ENCODE data around the gene POU6F1.

POU6F1 gene

DNA sequence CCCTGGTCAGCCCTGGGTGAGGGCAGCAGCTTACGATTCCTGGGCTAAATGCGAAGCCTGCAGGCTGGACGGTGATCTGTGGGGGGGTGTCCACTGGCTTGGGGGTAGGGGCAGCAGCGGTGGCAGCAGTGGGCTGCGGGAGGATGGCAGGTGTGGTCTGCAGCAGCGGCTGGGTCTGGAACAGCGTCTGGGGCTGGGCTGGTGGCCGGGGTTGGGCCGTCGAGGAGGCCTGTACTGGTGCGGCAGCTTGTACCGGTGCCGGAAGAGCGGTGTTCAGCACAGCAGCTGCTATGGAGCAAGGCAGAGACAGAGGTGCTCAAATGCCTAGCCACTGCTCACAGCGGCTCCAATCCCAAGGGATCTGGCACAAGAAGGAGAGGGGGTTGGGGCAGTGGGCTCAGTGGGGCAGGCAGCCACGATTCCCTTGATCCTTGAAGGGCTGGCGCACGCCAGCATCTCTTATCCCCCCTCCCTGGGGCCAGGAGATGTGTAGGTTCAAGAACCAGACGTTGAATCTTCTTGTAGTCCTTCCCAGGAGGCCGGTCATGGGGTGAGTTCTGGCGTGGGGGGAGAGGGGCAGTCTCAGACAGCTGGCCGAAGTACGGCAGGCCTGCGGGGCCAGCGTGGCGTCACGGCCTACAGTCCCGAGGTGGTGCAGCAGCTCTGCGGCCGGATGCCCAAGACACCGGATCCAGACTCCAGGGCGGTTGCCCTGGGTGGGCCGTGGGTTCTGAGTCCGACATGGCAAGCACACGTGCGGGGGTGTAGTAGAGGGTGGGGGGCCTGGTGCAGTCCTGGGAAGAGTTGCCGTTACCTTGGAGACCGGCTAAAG lies 19.9 kb downstream of the POU6F1 start:
- no peak for DNase-seq (ENCODE audit: low read depth in 2 of 2)

DNA sequence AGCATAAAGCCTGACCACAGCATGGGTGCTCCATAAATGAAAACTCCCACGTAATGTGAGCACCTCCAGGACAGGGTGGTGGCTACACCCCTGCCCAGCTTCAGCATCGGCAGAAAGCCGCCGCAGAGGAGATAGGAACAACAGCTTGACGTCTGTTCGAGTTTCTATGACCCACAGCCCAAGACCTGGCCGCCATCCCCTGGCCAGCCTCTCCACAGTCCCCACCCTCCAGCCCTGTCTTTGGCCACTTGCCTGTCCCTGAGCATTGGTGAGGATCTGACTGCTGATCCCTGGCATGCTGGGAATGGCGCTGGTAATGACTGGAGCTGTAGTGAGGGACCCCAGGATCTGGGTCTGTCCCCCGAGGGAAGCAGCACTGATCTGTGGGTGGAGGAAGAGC lies 21.3 kb downstream of the POU6F1 start:
- no peak for DNase-seq (ENCODE audit: low read depth in 2 of 2)

DNA sequence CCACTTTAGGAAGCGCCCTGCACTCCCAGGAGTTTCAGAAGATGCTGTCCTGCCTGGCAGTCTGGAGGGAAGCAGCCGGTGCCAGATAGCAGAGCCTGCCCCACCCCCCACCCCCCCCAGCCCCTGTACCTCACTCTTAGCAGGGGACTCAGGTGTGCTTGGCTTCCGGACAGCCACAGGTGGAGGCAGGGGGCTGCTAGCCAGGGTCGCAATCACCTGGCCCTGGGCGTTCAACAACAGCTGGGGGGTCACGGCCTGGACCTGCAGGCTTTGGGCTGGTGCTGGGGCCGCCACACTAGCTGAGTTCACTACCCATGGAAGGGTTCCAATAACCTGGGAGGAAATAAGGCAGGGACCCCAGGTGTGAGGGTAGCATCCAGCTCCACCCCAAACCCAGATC lies 22.0 kb downstream of the POU6F1 start:
- DNase-seq (ENCODE audit: low read depth in 2 of 2) = no peak

DNA sequence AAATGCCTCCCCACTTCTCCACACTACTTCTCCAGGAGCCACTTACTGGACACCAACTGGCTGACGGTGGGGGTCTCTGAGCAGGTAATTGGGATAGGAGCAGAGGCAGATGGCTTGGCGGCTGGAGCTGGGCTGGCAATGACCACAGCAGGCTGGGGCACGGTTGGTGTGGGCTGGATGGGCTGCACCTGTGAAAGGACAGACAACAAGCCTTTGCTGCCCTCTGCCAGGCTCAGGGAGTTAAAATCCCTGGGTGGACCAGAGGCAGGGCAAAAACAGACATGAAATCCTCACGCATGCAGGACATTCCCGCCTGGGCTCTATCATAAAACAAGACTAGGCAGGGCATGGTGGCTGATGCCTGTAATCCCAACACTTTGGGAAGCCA lies 25.6 kb downstream of the POU6F1 start:
- no peak for DNase-seq (ENCODE audit: low read depth in 2 of 2)

DNA sequence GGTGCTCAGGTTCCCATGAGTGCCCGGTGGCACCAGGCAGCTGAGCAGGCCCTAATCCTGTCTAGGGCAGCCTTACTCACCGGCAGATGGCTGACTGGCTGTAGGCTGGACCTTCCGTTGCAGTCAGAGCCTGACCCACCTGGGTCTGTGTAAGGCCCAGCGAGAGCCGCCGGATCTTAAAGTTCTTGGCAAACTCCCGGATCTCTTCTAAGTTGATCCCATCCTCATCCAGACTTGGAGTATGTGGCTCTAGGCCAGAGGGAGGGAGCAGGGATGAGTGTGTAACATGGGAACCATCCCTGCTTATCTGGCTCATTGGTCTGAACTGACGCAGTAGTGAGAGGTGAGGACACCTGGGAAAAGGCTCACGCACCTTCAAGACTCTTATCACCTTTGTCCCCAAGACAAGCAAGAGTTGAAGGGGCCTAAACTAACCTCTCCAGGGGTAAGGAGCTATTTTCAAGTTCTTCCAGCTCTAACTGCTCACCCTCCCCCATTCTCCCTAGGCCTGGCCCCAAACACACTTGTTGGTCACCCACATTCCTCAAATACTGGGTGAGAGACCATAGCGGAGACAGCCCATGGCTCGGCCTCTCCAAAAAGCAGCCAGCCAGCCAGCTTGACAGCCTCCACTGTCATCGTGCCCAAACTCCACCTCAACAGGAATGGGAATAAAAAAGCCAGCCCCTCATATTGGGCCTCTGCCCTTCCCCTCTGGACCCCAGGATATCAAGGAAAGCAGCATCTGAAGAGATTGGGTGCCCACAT lies 26.2 kb downstream of the POU6F1 start:
- DNase-seq (ENCODE audit: low read depth in 2 of 2) = no peak

DNA sequence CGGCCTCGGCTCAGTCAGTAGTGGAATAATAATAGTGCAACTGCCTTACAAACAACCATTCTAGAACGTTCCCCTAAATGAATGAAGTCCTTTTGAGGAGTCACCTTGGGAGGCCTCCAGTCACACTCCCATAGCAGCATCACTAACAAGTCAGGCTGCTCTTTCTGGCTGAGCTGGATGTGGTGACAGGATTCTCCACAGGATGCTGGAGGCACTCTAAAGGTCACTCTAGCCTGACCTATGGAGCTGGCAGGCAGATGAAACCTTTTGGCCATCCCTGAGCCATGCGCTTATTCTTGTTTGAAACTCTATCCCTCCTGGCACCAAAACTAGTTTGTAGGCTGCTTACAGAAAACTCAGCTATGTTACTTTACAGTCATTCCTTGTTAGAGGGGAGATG lies 27.0 kb downstream of the POU6F1 start:
- DNase-seq (ENCODE audit: low read depth in 2 of 2) = no peak

DNA sequence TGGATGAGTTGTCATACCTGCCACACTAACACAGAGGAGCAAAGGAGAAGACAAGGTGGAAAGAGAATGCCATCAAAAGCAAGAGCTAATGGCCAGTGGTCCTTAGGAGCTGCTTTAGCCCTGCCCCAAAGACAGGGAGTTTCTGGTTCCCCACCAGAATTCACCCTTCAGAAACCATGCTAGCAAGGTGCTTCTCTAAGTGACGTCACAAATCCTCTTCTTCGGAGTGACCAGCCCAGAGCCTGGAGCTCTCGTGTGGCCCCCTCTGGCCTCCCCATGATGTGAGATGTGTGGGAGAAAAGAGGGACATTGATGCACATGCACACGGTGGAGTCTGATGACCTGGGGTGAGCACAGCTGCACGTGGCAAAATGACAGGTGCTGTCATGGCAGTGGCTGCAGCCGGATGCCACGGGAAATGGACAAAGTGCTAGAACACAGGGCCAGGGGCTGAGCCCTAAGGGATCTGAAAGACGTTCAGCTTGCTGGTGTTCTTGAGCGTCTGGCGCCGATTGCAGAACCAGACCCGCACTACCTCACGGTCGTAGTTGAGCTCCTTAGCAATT lies 28.0 kb downstream of the POU6F1 start:
- DNase-seq (ENCODE audit: low read depth in 2 of 2) = no peak

DNA sequence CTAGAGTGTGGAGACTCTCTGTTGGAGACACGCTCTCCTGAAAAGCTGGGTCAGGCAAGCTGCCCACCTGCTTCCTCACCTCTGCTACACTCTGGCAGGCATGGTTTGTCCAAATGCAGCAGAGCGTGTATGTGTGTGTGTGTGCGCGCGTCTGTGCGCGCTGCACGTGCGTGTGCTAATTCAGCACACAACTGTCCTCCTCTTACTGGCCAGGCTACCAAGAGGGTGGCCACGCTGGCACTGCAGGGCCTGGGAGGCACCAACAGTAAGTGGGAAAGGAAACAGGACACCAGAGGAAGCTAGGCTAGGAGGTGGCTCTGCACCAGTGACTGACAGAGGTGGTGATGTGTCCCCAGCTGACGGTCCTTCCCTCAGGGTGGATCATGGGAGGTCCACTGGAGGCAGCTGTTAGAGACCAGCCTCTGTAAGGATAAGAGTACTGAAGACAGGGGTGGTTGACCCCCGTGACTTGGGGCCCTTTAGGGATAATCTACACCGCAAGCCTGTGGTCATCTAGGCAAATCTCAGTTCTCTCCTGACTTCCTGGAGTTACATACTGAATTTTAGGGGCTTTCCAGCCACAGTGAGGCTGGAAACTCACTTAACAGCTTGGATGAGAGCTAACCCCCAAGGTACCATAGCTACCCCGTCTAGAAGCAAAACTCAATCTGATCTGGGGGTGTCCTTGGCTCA lies 29.4 kb downstream of the POU6F1 start:
- no peak for DNase-seq (ENCODE audit: low read depth in 2 of 2)

DNA sequence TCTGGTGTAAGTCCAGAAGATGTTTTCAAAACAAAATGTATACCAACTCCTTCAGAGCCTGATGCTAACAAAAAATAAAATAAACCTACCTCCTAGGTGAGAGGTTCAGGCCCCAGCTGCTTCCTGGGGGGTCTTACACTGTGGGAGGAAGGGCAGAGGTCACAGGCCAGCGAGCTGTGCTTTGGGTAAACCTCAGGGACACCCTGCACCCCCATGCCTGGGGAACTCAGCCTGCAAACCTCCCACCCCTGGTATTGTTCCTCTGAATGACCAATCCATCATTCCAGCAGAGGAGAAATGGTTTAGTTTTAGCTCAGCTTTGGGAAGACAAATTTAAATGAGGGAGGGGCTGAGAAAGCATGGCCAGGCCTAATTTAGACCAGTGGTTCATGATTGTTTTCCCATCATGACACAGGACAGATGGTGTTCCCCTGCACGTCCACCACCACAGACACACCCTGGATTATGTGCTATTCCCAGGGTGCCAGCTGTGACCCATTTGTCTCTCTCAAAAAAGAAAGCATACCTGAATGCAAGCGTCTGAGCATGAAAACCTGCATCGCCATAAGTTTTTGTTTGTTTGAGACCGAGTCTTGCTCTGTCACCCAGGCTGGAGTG lies 30.4 kb downstream of the POU6F1 start:
- no peak for DNase-seq (ENCODE audit: low read depth in 2 of 2)

DNA sequence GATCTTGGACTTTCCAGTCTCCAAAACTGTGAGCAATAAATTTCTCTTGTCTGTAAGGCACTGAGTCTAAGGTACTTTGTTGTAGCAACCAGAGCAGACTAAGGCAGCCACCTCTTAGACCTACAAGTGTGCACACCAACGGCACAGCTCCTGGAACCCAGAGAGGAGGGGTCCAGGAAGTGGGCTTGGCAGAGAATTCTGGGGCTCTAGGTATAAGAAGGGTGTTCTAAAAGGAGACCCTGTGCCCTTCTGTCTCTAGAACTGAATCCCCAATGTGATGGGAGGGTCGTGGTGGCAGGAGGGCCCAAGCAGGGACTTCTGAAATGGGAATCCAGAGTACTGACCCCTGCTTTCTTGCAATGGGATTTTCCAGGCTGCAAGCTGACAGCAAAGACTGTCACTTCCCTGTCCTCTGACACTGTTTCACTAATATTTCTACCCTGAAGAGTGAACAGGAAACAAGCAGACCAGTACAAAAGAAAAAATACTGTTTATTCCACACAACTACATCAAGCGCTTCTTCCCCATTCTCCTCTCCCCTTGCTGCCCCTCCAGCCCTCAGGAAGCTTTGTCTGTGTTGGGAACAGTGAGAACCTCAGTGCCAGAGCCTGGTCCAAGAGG lies 31.3 kb downstream of the POU6F1 start:
- no peak for DNase-seq (ENCODE audit: low read depth in 2 of 2)

DNA sequence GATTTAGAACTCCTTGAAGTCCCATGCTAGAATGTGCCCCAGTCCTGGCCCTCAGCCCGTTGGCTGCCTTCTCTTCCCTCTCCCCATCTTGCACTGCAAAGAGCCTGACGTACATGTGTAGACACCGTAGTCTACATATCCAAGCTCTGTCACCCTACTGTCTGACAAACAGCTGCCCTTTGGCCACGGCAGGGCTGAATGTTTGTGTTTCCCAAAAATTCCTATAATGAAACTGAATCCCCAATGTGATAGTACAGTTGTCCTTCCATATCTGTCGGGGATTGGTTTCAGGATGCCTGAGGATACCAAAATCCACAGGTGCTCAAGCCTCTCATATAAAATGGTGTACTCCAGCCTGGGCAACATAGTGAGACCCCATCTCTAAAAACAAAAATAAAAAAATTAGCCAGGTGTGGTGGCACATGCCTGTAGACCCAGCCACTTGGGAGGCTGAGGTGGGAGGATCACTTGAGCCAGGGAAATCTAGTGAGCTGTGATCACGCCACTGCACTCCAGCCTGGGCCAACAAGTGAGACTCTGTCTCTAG lies 32.6 kb downstream of the POU6F1 start:
- DNase-seq (ENCODE audit: low read depth in 2 of 2) = no peak

DNA sequence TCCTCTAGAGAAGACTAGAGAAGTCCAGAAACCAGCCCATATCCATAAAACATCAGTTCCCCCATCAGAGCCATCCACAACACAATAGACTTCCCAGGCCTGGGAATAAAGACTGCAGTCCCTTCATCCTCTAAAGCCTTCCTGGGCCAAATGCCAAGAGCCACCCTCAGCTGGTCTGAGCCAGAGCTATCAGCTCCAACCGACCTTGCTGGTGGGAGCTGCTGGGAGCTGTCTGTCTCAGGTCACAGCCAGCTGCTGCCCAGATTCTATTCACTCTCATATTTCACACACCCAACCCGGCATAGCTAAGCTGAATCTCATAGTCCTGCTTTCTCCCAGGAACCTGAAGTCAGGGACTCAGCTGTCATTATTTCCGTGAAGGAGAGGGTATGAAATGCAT lies 34.0 kb downstream of the POU6F1 start:
- DNase-seq (ENCODE audit: low read depth in 2 of 2) = no peak

DNA sequence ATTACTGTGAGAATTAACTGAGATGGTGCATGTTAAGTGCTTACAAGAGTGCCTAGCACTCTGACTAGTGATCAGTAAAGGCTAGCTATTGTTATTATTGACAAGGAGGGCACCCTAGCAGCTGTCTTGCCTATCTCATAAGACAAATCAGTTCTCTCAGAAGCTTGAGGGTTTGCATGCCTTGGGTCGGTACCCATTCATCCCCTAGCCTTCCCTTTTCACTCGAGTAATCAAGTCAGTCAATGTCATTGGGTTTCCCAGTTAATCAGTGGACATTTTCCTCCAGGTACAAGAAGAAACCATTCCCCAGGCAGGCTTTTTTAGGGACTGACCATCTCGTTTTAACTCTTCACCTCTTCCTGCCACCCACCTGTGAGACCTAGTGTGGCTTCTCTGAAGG lies 34.5 kb downstream of the POU6F1 start:
- DNase-seq (ENCODE audit: low read depth in 2 of 2) = no peak

DNA sequence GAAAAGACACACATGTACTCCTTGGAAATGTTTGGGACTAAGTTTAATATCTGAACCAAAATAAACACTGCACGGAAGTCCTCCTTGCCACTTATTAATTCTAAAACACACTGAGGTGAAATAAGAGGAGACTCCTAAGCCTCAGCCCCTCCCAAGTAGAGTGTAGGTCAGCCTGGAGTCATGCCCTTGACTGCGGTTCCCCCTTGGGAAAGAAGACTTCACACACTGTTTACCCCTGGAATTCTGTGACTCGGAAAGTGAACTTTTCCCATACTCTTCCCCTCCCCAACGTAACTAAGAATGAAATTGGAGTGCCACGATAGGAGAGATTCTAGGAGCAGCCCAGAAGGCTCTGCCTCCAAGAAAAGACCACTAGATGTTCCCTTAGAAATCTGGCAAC lies 36.3 kb downstream of the POU6F1 start:
- no peak for DNase-seq (ENCODE audit: low read depth in 2 of 2)

DNA sequence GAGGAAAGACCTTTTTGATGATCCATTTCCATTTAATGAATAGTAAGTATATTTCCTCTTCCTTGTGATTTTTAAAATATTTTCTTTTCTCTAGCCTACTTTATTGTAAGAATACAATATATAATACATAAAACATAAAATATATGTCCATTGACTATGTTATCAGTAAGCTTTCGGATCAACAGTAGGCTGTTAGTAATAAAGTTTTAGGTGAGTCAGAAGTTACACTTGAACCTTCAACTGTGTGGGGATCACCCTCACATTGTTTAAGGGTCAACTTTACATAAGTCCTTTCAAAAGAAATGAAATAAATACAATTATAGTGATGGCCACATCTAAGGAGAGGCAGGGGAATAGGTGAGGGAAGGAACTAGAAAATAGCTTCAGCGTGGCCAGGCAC lies 40.0 kb downstream of the POU6F1 start:
- no peak for DNase-seq (ENCODE audit: low read depth in 2 of 2)

DNA sequence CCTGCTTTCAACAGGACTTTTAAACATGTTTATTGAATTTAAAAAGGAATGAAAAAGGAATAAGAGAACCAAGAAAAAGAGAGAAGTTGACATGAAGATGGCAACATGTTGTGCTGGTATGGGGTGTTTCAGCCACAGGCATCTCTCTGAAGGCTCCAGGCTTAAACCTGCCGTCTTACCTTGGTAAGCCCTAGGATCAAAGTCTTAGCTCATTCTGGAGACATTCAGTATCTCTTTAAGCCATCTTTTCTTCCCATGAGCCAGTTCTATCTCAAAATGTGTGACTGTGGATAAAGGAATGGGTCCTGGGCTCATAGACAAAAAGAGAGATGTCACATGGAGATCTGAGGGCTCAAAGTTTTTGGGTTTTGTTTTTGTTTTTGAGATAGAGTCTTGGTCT lies 43.4 kb downstream of the POU6F1 start:
- no peak for DNase-seq (ENCODE audit: low read depth in 2 of 2)

DNA sequence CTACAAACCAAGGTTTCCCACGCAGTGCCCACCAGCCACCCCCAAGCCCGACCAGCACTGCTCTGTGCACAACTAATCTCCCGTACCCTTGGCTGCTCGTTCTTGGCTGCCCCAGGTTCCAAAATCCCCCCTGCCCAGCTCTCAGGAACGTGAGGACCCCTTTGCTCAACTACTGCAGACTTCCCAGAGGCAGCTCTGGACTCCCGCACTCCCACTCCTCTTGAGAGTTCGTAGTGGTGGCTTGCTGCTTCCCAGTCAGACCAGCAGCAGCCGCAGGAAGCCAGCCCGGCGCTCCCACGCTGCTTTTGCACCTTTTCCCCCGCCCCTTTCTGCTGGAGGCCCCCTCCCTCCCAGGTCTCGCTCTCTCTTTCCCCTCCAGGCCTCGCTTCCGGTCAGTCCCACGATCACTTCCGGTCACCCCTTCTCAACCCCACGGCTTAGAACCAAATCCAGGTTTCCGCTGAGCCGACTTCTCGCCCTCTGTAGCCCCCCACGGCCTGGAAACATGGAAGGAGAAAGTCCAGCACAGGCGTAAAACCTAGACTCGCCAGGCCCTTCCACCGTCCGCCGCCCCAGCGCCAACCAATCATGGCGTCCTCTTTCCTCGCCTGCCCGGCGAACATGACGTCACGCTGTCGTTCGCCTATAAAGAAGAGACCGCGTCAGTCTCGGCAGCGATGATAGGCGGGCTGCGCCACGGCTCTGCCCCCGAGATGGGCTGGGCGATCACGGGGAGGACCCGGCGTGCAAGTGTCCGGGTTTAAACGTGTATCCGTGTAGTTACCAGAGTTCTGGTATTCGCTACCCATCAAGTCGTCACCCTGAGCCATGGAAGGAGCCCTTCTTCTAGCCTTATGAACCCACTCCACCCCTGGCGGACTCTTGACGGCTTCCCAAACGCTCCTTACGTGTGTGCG lies 45.1 kb downstream of the POU6F1 start, which contains the start of gene TFCP2:
TFCP2 (minus strand) TSS at position 621 of the 917 bp plus-strand sequence. CDS start 713 bp downstream, outside the sequence.
- DNase-seq (ENCODE audit: low read depth in 2 of 2) = peak; percentile 89 to 91

DNA sequence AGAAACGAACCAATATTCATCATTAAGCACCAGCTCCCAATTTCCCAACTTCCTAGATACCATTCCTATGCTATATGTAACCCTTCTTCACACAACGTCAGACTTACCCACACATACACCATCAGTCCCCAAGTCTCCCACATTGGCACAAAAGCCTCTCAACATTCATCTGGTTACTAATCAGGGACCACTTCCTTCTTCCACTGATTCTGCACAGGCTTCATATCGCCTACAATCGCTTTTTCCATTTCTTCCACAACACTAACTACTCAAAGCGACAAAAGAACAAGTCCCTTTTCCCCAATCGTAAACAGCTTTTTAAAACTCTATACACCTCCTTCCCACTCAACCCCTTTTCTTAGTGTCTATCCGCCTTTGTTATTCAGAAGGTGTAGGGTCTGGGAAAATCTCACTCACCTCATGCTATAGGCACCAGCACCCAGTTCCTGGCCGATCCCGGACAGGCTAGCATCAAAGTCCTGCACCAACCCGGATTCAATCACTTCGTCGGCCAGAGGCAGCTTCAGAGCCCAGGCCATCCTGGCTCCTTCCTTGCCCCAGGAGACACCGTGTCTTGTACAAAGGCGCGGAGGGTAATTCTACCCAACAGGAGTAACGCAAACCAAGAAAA lies 45.9 kb downstream of the POU6F1 start:
- no peak for DNase-seq (ENCODE audit: low read depth in 2 of 2)

DNA sequence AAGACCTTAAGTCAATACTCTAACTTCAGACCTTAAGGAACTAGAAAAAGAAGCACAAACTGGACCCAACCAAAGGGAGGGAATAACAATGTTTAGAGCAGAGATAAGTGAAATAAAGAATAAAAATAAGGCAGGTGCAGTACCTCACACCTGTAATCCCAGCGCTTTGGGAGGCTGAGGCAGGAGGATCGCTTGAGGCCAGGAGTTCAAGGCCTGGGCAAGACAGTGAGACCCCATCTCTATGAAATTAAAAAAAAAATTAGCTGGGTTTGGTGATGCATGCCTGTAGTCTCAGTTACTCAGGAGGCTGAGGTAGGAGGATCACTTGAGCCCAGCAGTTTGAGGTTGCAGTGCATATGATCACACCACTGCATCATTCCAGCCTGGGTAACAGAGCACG lies 54.1 kb downstream of the POU6F1 start:
- no peak for DNase-seq (ENCODE audit: low read depth in 2 of 2)

Data from stimulated activated CD8-positive, alpha-beta memory T cell treated with anti-CD3 and anti-CD28 coated beads, Interleukin-7, amount 100 ng/mL, for 4 hours (primary cell).